Upper lobe of left lung (tissue), 4 donors: Measurements from ENCODE around the gene MARCO.

ENCODE experiments used
- CTCF ChIP-seq, 6 experiments: fragments of 450-650 bp in 4 of 6; fragments of 200-600 bp in 2 of 6; sonication (generic) in 2 of 6; IDR thresholded peaks; one replicate each; pipeline ENCODE4 v1.5.1; 2016 to 2019; ENCODE audit warnings: antibody characterized with exemption in 6 of 6
- EP300 ChIP-seq, 4 donors: sonication (generic); formaldehyde crosslinking; IDR thresholded peaks; one replicate each; pipeline ENCODE4 v1.5.1; 2017; ENCODE audit warnings: antibody characterized with exemption in 4 of 4, control low read depth in 2 of 4
- POLR2A ChIP-seq, 4 donors: fragments of 450-650 bp; IDR thresholded peaks; one replicate each; pipeline ENCODE4 v1.5.1; 2016 to 2017; ENCODE audit warnings: antibody characterized with exemption in 4 of 4, mild to moderate bottlenecking in 2 of 4
- POLR2AphosphoS5 ChIP-seq, 2 donors: sonication (generic); formaldehyde crosslinking; IDR thresholded peaks; one replicate each; pipeline ENCODE4 v1.5.1; 2017; ENCODE audit warnings: antibody characterized with exemption in 2 of 2

DNA sequence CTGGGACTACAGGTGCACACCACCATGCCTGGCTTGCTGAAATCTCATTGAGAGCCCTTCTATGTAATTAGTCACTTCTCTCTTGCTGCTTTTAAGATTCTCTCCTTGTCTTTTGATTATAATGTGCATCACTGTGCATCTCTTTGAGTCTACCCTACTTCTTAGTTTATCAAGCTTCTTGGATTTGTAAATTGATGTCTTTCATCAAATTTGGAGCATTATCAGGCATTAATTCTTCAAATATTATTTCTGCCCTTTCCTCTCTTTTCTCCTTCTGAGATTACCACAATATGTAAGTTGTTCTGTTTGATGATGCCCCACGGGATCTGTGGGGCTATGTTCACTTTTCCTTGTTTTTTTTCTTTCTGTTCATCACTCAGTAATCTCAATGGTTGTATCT, 9.0 kb upstream of the MARCO start:
- TF ChIP-seq CTCF (IDR thresholded peaks at IDR 0.05) = no peak
- no peak for TF ChIP-seq POLR2A (IDR thresholded peaks at IDR 0.05)
- TF ChIP-seq POLR2AphosphoS5 (IDR thresholded peaks at IDR 0.05) = no peak
- no peak for TF ChIP-seq EP300 (IDR thresholded peaks at IDR 0.05)
